K562 (cell line): ENCODE measurements around the gene SPCS3.

Experiments
- BRD4 ChIP-seq: fragments of 200-600 bp; sonication (generic); IDR thresholded peaks from 2 replicates; pipeline ENCODE4 v1.6.1; 2017; ENCODE audit warnings: inconsistent platforms
- CREB1 ChIP-seq, 2 experiments: sonication (generic) in 1 of 2; formaldehyde crosslinking in 1 of 2; IDR thresholded peaks; 2 replicates each; pipeline versions ENCODE4 v1.6.1 to v1.8.0; 2012 to 2022; ENCODE audit warnings: inconsistent platforms in 1 of 2, mild to moderate bottlenecking in 1 of 2, missing genetic modification reagents in 1 of 2, moderate library complexity in 1 of 2
- CTCF ChIP-seq, 3 experiments: IDR thresholded peaks in 2 of 3; conservative IDR thresholded peaks in 1 of 3; 2 replicates each; pipeline ENCODE4 v1.5.1; 2011 to 2012; ENCODE audit warnings: low read length in 3 of 3, mild to moderate bottlenecking in 3 of 3, control low read depth in 2 of 3, improper control_type of control experiment in 1 of 3, inconsistent platforms in 1 of 3, low read depth in 1 of 3, mixed read lengths in 1 of 3, moderate library complexity in 1 of 3; ENCODE audit not compliant: insufficient read depth in 2 of 3
- DPF2 ChIP-seq: fragments of 450-650 bp; IDR thresholded peaks from 2 replicates; pipeline ENCODE4 v1.6.1; 2016
- TAF1 ChIP-seq: IDR thresholded peaks from 2 replicates; pipeline ENCODE4 v1.6.1; 2011; ENCODE audit warnings: mild to moderate bottlenecking, low read length, moderate library complexity; ENCODE audit not compliant: insufficient read depth, control insufficient read depth, severe bottlenecking; ENCODE audit errors: extremely low read depth
- USF1 ChIP-seq: sonication (generic); formaldehyde crosslinking; IDR thresholded peaks from 2 replicates; pipeline ENCODE4 v1.9.0; 2022; ENCODE audit warnings: mild to moderate bottlenecking, missing genetic modification reagents
- ZFP36 ChIP-seq: fragments of 150-350 bp; IDR thresholded peaks from 2 replicates; pipeline ENCODE4 v1.6.1; 2018; ENCODE audit warnings: low read length, low read depth; ENCODE audit not compliant: partially characterized antibody
- ZNF436 ChIP-seq: fragments of 250-450, 450-650 bp; sonication (Bioruptor Pico); formaldehyde crosslinking; IDR thresholded peaks from 2 replicates; pipeline ENCODE4 v1.7.0; 2020; ENCODE audit warnings: mild to moderate bottlenecking
- TF ChIP-seq, protein P1 (sequence below): sonication (generic); formaldehyde crosslinking; IDR thresholded peaks from 2 replicates; pipeline ENCODE4 v1.9.0; 2022; ENCODE audit warnings: mild to moderate bottlenecking, missing genetic modification reagents
- TF ChIP-seq, protein P2 (sequence below): sonication (generic); formaldehyde crosslinking; IDR thresholded peaks from 2 replicates; pipeline ENCODE4 v1.8.0; 2022; ENCODE audit warnings: mild to moderate bottlenecking, missing genetic modification reagents, borderline replicate concordance

DNA sequence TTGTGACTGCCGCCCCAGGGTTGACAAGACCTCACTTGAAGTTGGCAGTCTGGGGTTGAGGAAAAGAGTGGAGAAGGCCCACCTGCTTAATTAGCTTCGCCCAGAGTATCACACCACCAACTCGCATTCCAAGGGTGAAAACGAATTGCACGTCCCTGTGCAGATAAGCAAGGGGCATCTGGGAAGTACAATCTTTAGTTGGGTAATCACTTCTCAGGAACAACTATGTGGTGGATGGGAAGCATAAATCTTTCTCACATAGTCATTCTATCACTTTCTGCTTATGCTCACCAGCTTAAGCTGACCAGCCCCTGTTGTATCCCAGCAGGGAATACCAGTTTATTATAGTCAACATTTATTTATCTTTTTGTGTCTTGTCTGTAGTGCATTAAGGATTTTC is 14.3 kb downstream of the SPCS3 start:
- TF ChIP-seq DPF2 (no peak), USF1 (no peak), BRD4 (no peak), CREB1 (IDR thresholded peaks at IDR 0.05) (no peak), CREB1 (CRISPR knock-in tag; IDR thresholded peaks at IDR 0.05) (no peak), CTCF (IDR thresholded peaks at IDR 0.05 in 2 of 3, conservative IDR thresholded peaks at IDR 0.05 in 1 of 3; ENCODE audit: insufficient read depth in 2 of 3, low read depth in 1 of 3, low read length in 3 of 3) (no peak), TAF1 (no peak), ZFP36 (no peak), ZNF436 (CRISPR knock-in tag) (no peak)
- TF ChIP-seq, protein P1, sequence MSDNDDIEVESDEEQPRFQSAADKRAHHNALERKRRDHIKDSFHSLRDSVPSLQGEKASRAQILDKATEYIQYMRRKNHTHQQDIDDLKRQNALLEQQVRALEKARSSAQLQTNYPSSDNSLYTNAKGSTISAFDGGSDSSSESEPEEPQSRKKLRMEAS (CRISPR knock-in tag): no peak
- TF ChIP-seq, protein P2, sequence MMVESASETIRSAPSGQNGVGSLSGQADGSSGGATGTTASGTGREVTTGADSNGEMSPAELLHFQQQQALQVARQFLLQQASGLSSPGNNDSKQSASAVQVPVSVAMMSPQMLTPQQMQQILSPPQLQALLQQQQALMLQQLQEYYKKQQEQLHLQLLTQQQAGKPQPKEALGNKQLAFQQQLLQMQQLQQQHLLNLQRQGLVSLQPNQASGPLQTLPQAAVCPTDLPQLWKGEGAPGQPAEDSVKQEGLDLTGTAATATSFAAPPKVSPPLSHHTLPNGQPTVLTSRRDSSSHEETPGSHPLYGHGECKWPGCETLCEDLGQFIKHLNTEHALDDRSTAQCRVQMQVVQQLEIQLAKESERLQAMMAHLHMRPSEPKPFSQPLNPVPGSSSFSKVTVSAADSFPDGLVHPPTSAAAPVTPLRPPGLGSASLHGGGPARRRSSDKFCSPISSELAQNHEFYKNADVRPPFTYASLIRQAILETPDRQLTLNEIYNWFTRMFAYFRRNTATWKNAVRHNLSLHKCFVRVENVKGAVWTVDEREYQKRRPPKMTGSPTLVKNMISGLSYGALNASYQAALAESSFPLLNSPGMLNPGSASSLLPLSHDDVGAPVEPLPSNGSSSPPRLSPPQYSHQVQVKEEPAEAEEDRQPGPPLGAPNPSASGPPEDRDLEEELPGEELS (CRISPR knock-in tag): no peak
